ENCODE measurements around the gene CXCL9. TPM values are rescaled to one million over a fixed set of nuclear protein-coding genes. Genes with fewer than 3 reads are reported as not detected.
"Not testable (repeated sequence)": the region's sequence is repeated elsewhere in the genome, so short reads cannot be mapped to it uniquely, and the experiment has no call there.

CXCL9 gene
- total RNA-seq = 1 to 10 TPM; 1.0 to 2.6 TPM

- no peaks in the 10 kb centered on the region for H3K27me3 ChIP-seq
- H3K4me1 ChIP-seq = peaks cover 0 to 9% of the 10 kb centered on the region in 2 donors
- TF ChIP-seq CTCF (IDR thresholded peaks at IDR 0.05) = no peak
- H3K4me3 ChIP-seq = no peak within 1 kb of the TSS
- no peak within 1 kb of the TSS for H3K27ac ChIP-seq
- no peak for DNase-seq (ENCODE audit: low spot score)
- H3K36me3 ChIP-seq = no peaks in the 10 kb centered on the region
- no peaks in the 10 kb centered on the region for H3K9me3 ChIP-seq
Observed at GRCh38 chr4:76007089-76007862, at the start of gene CXCL9. CXCL9 (minus strand) TSS chr4:76007509; CDS start chr4:76007449, 60 bp downstream.

GRCh38 chr4:76055421-76055820 lies 48.1 kb upstream of the CXCL9 start:
- no peak for TF ChIP-seq CTCF (IDR thresholded peaks at IDR 0.05)

GRCh38 chr4:76055016-76055415 lies 47.7 kb upstream of the CXCL9 start:
- no peak for TF ChIP-seq CTCF (IDR thresholded peaks at IDR 0.05)
- Histone ChIP-seq H3K9me3 (no peaks in the 10 kb centered on the region), H3K27ac (no peak overlapping the region), H3K4me1 (no peaks in the 10 kb centered on the region), H3K4me3 (no peak overlapping the region), H3K27me3 (no peaks in the 10 kb centered on the region), H3K36me3 (no peaks in the 10 kb centered on the region)
- no peak for DNase-seq (ENCODE audit: low spot score)

More at GRCh38 chr4:76055421-76055820, 48.1 kb upstream of the CXCL9 start:
- H3K4me1 ChIP-seq = no peaks in the 10 kb centered on the region
- H3K27me3 ChIP-seq = no peaks in the 10 kb centered on the region
- no peaks in the 10 kb centered on the region for H3K36me3 ChIP-seq
- DNase-seq (ENCODE audit: low spot score) = no peak
- H3K27ac ChIP-seq = no peak overlapping the region
- H3K4me3 ChIP-seq = no peak overlapping the region
- no peaks in the 10 kb centered on the region for H3K9me3 ChIP-seq

- no peaks in the 10 kb centered on the region for H3K4me1 ChIP-seq
- TF ChIP-seq CTCF (IDR thresholded peaks at IDR 0.05) = no peak
- H3K36me3 ChIP-seq = no peaks in the 10 kb centered on the region
- no peak overlapping the region for H3K27ac ChIP-seq
- no peak for DNase-seq (ENCODE audit: low spot score)
- H3K9me3 ChIP-seq = no peaks in the 10 kb centered on the region
- no peaks in the 10 kb centered on the region for H3K27me3 ChIP-seq
- no peak overlapping the region for H3K4me3 ChIP-seq
Observed at GRCh38 chr4:76053730-76054129, 46.4 kb upstream of the CXCL9 start.

GRCh38 chr4:76050560-76051050 lies 43.3 kb upstream of the CXCL9 start:
- H3K4me1 ChIP-seq; DNase-seq (ENCODE audit: low spot score); H3K27me3 ChIP-seq; H3K27ac ChIP-seq; H3K9me3 ChIP-seq; H3K36me3 ChIP-seq; H3K4me3 ChIP-seq: not testable (repeated sequence)

GRCh38 chr4:76049860-76050416 lies 42.6 kb upstream of the CXCL9 start:
- H3K27me3 ChIP-seq; H3K4me1 ChIP-seq; H3K36me3 ChIP-seq; H3K4me3 ChIP-seq; H3K9me3 ChIP-seq; H3K27ac ChIP-seq; DNase-seq (ENCODE audit: low spot score): not testable (repeated sequence)

GRCh38 chr4:76044686-76045085 lies 37.4 kb upstream of the CXCL9 start:
- H3K4me1 ChIP-seq; H3K4me3 ChIP-seq; H3K27me3 ChIP-seq; H3K27ac ChIP-seq; H3K36me3 ChIP-seq; H3K9me3 ChIP-seq; DNase-seq (ENCODE audit: low spot score): not testable (repeated sequence)

GRCh38 chr4:76043306-76043705 lies 36.0 kb upstream of the CXCL9 start:
- H3K27ac ChIP-seq; H3K9me3 ChIP-seq; DNase-seq (ENCODE audit: low spot score); H3K4me3 ChIP-seq; H3K4me1 ChIP-seq; H3K36me3 ChIP-seq; H3K27me3 ChIP-seq: not testable (repeated sequence)

- H3K27ac ChIP-seq; H3K9me3 ChIP-seq; H3K4me1 ChIP-seq; H3K27me3 ChIP-seq; H3K4me3 ChIP-seq; H3K36me3 ChIP-seq; DNase-seq (ENCODE audit: low spot score): not testable (repeated sequence)
Observed at GRCh38 chr4:76042241-76042998, 35.1 kb upstream of the CXCL9 start.
